T-helper 1 cell treated with Interleukin-12 subunit alpha and Interleukin-12 subunit beta and Interleukin-4 antibody, amounts not matched to agents 30 μg/mL and 1 μg/mL, for 36 hours (primary cell): ENCODE data around the gene OR11A1.

ENCODE experiments used
- H3K27ac Mint-ChIP-seq: one replicate; pipeline ENCODE4 v1.8.0; 2021; ENCODE audit warnings: mild to moderate bottlenecking, mixed read lengths
- H3K27me3 Mint-ChIP-seq: one replicate; pipeline ENCODE4 v1.8.0; 2021; ENCODE audit warnings: low read depth, mixed read lengths
- H3K36me3 Mint-ChIP-seq: one replicate; pipeline ENCODE4 v1.8.0; 2021; ENCODE audit warnings: low read depth, mixed read lengths
- H3K4me1 Mint-ChIP-seq: one replicate; pipeline ENCODE4 v1.8.0; 2021; ENCODE audit warnings: low read depth, mixed read lengths
- H3K4me3 Mint-ChIP-seq: one replicate; pipeline ENCODE4 v1.8.0; 2021; ENCODE audit warnings: mild to moderate bottlenecking, moderate library complexity, mixed read lengths
- H3K9me3 Mint-ChIP-seq: one replicate; pipeline ENCODE4 v1.8.0; 2021; ENCODE audit warnings: mixed read lengths

Gene OR11A1

DNA sequence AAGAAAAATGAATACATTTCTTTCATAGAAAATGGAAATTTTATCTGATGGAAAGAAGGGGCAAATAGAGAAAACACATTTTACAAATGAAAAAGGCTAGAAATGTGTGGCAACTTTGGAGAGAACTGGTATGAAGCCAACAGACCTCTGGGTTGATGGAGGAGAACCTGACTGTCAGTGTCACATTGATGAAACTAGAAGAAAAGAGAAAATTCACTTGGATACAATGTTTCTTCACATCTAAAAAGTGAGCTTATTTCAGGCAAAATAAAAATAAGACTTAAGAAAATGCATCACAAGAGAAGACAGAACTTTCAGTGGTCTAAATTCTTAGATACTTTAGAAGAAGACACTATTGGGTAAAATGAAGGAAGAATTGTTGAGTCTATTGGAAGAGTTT, 61.5 kb downstream of the OR11A1 start, which contains the start of gene OR12D2:
Gene OR12D2, plus strand, starts transcription at position 301 of the 400 bp plus-strand sequence. CDS start 1,069 bp downstream, outside the sequence.
- Mint-ChIP-seq H3K4me1 (no peaks in the 10 kb centered on the region), H3K27me3 (peaks cover 7% of the 10 kb centered on the region), H3K4me3 (no peak within 1 kb of the TSS), H3K27ac (no peak within 1 kb of the TSS), H3K9me3 (no peaks in the 10 kb centered on the region), H3K36me3 (no peaks in the 10 kb centered on the region)

DNA sequence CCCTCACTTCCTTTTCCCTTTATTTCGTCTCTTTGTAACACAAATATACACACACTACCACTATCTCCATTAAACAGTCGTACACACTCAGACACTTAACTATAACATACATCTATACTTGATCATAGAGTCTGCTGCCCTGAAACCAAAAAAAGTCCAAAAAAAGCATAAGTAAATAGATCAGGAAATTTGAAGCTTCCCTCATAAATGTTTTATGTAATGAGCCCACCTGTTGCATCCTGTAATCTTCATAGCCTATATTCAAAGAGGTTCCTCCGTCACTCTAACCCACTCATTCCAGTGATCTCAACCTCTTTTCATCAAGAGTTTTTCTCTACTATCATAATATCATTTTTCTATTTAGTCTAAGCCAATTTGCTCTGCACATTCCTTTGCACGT, 68.3 kb downstream of the OR11A1 start:
- no peaks in the 10 kb centered on the region for H3K36me3 Mint-ChIP-seq
- no peak overlapping the region for H3K4me3 Mint-ChIP-seq
- H3K27ac Mint-ChIP-seq: no peak overlapping the region
- H3K27me3 Mint-ChIP-seq: peaks cover 4% of the 10 kb centered on the region
- no peaks in the 10 kb centered on the region for H3K4me1 Mint-ChIP-seq
- no peaks in the 10 kb centered on the region for H3K9me3 Mint-ChIP-seq

DNA sequence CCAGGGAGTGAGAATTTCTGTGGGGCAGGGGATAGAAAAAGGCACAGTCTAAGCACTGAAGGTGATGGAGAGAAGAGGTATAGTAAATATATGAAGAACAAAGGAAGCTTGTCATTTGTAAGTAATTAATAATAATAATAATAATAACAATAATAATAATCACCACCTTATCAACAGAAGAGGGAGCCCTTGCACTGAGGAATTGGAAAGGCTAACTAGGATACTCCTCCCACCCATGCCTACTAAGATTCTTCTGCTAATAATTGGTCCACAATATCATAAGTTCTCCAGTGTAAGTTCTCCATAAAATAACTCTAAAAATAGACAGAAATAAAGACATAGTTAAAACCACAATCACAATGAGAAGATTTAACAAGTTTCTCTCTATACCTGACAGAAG, 80.9 kb downstream of the OR11A1 start:
- Mint-ChIP-seq H3K4me1 (no peaks in the 10 kb centered on the region), H3K27ac (no peak overlapping the region), H3K27me3 (peaks cover 14% of the 10 kb centered on the region), H3K9me3 (no peaks in the 10 kb centered on the region), H3K36me3 (no peaks in the 10 kb centered on the region), H3K4me3 (no peak overlapping the region)
